CD4-positive, alpha-beta T cell treated with Interleukin-1 beta for 1 hour (primary cell): ENCODE measurements around the gene SLC25A29.
"Not testable (repeated sequence)": the region's sequence is repeated elsewhere in the genome, so short reads cannot be mapped to it uniquely, and the experiment has no call there.

Source experiments
- DNase-seq, 2 donors: peaks; one replicate each; pipeline ENCODE4 v3.0.0-alpha.2; 2020 to 2022

Gene SLC25A29

DNA sequence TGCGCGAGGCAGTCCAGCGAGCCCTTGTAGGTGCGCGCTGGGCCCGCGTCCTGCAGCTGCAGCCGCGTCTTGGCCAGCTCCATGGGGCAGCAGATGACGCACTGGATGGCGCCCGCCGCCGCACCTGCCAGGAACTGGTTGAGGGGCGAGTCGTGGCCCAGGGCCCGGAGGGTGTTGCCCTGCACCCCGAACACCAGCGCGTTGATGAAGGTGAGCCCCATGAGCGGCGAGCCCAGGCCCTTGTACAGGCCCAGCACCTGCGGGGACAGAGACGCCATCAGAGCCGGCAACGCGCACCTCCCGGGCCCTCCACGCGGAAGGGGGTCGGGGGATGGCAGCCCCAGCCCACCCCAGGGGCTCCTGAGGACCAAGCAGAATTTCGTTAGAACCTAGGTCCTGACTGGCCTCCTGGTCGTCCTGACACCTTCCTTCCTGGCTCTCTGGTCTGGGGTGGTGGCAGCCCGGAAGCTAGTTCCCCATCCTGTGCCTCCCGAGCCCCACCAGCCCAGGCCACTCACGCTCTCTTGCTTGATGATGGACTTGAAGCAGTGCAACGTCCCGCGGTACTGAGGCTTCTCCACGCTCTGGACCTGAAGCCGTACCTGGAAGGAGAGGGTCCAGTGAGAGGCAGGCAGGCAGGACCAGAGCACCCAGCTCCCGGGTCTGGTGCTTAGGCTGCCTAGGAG lies 13.3 kb downstream of the SLC25A29 start:
- DNase-seq, result no peak

DNA sequence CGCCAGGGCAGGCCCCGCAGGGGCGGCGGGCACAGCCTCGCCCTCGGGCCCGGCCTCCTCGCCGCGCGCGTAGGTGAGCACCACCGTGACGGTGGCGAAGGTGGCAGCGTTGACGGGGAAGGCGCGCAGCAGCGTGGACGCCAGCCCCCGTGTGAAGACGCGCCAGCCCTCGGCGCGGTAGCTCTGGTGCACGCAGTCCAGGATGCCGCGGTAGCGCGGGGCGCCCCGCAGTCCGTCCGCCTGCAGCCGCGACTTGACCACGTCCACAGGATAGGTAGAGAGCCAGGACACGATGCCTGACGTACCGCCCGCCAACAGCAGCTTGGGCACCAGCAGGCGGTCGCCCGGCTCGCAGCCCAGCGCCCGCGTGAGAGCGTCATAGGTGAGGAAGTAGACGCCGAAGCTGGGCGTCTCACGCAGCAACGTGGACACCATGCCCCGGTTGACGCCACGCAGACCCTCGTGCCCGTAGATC lies 13.9 kb downstream of the SLC25A29 start:
- DNase-seq, result no peak

DNA sequence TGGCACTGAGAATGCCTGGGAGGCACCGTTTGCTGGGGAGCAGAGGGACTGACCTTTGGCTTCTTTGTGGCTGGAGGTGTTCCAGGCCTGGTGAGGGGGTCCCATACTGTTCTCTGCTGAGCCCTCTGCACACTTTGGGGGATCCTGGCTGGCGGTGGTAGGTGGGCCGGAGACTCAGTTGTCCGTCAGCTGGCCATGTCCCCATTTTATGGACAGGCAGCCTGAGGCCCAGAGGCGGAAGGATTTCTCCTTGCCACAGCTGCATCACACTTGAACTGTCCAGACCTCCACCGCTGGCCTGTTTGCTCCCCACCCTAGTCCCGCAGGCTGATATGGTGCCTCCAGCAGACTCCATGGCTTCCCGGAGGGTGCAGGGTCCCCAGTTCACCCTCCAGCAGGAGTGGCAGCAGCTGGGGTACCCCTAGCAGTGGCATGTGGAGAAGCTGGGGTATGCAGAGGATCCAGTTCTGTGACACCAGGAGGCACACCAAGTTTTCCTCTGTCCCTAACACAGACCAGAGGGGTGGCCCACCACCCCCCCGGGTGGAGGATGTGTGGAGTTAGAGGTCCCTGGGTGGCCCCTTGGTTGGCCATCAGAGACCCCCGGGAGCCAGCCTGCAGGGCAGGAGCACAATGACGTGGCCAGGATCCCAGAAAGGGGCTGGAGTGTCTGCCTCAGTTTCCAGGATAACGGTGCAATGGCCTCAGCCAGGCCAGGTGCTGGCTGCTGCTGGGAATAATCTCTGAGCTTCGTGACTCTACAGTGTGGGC lies 14.8 kb downstream of the SLC25A29 start:
- DNase-seq, result no peak

DNA sequence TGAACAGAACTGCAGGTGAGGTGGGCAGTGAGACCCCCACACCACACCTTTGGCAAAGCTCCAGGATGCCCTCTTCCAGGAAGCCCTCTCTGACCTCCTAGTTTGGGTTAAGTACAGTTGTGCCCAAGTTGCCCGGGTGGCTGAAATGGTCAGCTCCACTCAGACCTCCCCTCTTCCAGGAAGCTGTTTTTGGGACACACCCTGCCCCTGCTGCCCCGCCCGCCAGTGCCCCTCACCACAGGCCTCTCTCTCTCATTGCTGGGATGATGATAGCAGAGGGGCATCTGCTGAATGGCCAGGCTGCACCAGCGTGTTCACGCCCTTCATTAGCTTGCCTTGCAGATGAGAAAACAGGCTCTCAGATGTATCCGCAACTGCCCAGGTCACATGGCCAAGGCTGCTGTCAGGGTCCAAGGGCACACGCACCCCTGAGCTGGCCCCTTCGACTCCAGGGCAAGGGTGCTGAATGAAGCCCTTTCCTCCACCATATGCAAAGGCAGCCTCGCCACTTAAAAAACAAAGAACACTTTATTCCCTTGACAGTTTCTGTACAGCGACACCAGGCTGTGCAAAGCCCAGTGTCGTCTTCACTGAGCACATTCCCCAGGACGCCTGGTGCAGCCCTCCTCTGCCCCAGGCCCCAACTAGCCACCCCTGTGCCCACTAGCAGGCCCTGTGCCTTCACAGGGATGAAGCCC lies 15.5 kb downstream of the SLC25A29 start:
- DNase-seq, result no peak

DNA sequence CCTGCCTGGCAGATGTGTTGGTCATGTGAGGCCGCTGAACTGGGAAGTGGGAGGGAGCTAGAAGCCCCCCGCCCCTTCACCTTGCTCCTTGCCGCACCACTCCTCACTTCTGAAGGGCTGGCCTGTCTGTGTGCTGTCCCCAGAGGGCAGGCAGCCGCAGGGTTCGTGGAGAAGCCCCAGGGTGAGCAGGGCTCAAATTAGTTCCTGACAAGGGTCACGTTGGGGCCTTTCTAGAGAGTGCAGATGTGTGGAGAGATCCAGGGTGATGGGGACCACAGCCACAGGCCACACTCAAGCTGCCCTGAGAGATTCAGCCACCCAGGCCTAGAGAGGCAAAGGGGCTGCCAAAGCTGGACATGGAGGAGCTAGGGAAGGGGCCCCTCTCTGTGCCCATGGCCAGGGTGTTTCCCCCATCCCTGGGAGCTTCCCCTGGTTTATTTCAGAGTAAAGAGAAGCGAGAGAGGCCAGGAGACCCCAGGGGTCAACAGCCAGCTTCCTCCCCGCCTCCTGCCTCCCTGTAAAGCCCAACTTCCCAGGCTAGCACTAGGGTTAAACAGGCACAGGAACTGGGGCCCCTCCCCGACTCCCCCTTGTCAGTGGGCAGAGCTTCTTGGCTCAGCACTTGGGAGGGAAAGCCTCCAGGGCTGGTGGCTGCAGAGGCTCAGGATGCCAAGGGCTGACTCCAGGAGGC lies 16.2 kb downstream of the SLC25A29 start:
- DNase-seq, result no peak

DNA sequence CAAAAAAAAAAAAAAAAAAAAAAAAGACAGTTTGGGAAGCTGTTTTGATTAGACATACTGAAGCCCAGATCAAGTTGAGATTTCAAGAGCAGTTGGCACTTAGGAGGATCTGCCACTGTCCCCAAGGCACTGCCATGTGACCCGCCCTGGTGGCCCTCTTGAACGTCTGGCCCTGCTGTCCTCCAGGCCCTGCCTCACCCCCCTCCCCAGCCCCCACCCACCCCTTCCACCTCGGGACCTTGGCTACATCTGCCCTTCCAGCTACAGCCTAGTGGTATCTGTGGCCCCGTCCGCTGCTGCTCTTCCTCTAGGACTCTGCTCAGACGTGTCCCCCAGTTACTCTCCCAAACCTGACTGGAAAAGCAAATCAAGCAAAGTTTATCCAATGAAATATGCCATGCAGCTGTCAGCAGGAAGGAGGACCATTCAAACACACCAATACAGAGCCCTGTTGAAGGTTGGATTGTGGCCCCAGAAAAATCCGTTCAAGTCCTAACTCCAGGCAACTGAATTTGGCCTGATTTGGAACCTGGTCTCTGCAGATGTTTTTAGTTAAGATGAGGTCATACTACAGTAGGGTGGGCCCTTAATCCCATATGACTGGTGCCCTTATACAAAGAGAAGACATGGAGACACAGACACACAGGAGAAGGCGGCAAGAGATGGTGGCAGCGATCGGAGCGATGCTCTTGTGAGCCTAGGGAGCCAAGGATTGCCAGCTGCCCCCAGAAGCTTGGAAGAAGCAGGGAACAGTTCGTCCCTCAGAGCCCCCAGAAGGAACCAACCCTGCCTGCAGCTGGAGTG lies 17.7 kb downstream of the SLC25A29 start:
- no peak for DNase-seq

DNA sequence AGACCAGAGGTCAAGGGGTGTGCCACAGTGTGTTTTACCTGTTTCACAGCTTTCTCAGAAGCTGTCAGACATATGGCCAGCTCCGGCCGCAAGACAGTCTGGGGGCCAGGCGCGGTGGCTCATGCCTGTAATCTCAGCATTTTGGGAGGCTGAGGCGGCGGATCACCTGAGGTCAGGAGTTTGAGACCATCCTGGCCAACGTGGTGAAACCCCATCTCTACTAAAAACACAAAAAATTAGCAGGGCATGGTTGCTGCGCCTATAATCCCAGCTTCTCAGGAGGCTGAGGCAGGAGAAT lies 18.3 kb downstream of the SLC25A29 start:
- DNase-seq, result not testable (repeated sequence)

DNA sequence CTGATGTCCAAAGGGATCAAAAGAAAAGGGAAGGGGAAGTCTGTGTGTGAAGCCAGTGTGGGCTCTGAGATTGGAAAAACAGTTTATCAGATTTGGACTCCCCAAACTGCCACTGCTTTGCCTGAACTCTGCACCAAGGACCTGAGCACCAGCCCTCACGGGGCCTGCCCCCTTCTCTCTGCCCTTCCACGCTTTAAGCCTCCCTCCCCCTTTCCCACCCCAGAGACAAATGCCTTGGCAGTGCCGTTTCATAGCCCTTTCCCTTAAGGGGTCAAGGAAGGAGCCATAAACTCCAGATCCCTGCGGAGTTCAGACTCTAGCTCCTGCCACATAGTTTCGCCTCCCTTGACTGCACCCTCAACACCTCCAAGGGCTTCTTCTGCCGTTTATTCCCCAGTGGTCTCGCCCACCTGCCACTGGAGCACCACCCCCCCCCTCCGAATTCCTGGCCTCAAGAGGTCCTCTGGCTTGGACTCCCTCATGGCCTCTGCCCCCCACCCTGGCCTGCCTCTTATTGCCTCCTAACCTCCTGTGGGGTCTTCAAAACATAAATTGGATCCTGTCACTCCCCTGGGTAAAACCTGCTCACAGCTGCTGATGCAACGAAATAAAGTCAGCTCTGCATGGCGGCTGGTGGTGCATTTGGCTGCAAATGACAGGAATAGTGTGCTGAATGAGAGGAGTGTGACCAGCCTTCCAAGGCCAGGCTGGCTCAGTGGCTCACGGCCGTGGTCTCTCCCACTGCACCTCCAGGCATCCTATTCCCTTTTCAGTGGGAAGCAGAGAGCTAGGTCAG lies 18.8 kb downstream of the SLC25A29 start:
- DNase-seq, result no peak

DNA sequence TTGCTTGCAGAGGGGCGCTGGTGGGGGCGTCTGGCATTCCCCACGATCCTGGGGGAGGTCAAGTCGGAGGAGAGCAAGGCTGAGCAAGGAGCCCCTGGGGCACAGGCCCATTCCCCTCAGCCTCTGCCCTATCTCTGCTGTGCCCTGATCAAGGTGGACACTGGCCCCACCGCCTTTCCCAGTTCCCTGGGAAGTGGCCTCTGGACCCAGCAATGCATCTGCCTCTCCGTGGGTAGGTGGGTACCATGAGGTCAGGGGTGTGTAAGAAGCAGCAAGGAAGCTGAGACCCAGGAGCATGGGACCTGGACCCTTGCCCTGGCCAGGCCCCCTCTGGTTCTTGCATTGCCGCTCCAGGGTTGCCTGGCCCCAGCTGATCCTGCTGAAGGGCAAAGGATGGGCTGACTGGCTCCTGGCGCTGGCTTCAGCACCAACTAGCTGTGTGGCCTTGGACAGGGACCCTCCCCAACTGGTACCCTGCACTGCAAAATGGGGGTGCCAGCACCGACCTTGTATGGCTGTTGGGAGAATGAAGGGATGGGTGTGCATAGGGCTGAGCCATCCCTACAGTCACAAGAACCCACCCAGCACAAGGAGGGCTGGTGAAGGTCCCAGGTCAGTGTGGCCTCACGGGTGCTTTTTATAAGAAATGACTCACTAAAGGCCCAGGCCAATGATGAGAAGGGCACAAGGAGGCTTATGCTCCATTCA lies 19.6 kb downstream of the SLC25A29 start:
- no peak for DNase-seq

DNA sequence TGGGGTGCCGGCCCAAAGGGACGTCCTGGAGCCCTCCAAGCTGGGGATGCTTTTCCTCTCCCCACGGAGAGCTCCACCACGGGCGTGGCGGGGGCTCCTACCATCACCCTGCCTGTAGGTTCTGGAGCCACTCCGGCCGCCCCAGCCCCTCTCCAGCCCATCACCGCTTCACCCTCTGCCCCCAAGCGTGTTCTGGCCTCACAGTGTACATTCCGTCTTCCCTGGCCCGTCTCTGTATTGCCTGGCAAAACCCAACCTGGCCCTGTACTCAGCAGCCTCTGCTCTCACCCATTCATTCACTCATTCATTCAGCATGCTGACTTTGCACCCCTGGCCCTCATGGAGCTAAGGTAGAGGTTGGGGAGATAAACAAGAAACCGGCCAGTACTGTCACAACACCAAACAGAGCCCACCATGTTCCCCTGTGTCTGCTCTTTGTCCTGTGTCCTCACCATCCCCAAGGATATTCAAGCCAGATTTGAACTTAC lies 20.3 kb downstream of the SLC25A29 start:
- DNase-seq, result no peak

DNA sequence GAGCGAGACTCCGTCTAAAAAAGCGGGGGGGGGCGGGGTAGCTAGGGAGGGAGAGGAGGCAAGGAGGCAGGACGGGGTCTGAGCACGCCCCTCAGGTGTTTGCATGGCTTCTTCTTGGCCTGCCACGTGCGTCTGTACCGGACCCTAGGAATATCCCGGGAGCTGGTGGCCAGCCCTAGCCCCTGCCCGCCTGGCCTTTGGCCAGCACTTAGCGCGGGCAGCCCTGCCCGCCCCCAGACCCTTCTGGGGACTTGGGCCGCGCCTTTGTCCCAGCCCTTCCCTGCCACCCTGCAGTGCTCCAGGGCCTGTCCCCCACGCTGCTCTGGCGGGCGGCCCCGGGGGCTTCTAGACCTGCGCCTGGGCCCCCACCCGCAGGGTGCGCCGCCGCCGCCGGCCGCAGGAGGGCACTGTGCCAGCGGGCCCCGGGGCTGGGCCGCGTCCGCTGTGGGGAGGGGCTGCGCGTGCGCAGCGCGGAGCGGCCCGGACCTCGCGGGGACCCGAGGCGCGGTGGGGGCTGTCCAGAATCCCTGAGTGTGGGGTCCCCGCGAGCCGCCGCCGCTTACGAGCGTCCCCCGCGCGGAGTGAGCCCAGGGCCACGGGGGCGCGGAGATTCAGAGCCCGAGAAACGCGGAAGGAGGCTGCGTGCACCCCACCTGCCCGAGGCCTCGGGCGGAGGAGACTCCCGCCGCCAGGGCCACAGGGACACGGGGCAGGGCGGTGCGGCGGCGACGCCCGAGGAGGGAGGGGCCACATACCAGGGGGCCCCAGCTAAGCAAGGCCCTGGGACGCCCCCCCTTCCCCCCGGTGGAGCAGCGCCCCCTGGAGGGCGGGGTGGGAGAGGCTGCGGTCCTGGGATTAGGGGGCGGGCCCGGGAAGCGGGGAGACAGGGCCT lies 21.0 kb downstream of the SLC25A29 start:
- DNase-seq, result peak; percentile 79 to 83

DNA sequence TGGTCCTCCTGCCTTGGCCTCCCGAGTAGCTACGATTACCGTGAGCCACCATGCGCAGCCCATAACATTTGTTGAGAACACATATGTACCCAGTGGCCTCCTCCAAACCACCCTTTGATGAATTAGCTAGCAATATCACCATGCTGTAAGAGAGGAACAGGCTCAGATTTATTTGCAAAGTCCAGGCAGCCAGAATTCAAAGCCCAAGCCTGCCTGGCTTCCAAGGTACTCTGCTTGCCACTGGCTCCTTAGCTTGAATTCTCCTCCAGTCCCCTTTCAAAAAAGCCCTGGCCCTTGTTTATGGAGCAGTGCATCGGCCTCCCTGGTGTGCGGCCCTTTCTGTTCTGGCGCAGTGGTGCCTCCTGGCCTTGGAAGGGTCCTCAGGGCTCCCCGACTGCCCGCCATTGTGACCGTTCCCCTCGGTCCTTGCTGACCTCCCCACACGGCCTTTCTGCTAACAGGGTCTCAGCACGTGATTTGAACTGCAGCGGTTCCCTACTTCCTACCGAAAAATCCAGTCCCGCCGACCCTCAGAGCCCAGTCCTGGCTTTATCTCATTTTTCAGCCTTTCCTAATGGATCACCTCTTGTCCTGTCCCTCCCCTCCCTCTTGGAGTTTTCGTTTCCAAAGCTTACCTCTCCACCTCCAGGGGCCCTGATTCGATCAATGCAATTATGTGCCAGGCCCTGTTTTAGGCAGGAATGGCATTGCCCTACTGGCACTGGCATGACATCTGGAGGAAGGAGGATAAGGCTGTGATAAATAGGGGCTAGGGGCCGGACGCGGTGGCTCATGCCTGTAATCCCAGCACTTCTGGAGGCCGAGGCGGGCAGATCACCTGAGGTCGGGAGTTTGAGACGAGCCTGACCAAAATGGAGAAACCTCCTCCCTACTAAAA lies 22.0 kb downstream of the SLC25A29 start:
- DNase-seq, result no peak

DNA sequence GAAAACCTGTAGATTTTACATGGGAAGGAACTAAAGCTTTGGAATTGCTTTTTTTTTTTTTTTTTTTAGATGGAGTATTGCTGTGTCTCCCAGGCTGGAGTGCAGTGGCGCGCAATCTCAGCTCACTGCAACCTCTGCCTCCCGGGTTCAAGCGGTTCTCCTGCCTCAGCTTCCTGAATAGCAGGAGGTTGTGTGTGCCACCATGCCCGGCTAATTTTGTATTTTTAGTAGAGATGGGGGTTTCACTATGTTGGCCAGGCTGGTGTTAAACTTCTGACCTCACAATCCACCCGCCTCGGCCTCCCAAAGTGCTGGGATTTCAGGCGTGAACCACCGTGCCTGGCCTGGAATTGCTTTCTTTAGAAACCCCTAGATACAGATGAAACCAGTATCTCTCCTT lies 22.8 kb downstream of the SLC25A29 start:
- DNase-seq, result not testable (repeated sequence)

DNA sequence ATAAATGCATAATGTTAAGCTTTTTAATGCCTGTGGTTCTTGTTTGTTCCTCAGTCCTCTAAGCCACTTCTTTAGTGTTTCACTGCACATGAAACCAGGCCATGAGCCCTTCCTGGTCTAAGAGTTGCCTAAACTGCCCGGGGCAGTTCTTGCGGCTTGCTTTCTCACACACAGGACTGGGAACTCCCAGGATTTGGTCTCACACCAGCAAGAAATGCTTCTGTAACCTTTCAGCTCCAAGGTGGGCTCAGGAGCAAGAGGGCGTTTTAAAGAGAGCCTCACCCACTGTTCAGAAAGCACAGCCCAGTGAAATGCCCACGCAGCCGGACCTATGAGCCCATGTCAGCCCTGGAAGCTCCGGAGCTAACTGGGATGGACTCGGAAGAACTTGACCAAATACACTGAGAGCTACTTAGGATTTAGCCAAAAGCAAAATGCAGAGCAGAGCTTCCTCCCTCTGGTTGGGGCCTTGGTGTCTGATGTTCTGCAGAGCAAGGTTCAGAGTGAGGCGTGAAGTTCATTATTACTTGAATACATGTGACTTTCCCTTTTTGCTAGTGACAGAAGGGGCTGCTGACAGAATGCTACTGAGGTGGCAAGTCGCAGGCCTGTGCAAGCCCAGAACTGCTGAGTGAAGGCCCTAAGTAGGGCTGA lies 23.4 kb downstream of the SLC25A29 start:
- DNase-seq, result no peak

DNA sequence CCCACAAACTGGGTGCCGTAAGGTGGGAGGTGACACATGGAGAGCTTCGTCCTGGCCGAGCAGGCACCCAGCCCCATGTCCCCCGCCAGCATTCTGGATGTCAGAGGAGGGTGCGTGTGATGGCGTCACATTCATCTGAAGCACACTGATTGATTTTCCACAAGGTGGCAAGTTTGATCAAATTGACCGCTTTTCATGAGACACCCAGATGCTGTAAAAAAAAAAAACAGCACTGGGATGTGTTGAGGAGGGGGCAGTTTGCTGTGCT lies 24.2 kb downstream of the SLC25A29 start:
- DNase-seq, result no peak

DNA sequence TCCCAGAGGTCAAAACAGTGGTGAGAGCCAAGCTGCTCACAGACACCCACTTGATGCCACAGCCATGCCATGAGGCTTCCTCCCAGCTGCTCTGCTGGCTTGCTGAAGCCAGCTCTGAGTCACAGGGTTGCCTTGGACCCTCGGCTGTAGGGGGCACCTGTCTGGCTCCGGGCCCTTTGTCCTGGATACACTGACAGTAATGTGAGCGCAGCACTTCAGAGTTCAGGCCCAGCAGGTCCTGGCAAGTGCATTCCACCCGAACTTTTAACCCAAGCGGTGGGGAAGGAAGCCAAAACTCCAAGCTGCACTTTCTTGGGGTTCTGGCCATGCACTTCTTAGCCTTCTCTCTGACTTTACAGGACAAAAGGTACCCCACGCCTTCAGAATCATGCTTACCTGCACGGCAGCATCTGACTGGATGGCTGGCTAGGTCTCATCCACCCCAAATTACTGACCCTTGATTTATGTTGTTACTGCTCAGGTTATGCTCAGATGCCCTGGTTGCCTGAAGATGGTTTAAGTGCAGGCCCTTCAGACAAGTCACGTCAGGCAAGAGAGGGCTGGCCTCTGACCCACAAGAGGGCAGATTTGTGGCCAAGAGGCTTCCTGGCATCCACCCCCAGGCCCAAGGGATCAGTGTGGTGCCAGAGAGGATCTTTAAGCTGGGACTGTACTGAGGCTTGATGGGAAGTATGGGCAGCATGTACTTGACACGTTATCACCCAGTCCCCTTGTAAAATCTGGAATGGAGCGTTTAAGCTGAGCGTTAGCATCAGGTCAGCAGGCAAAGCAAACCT lies 24.8 kb downstream of the SLC25A29 start:
- DNase-seq, result no peak

DNA sequence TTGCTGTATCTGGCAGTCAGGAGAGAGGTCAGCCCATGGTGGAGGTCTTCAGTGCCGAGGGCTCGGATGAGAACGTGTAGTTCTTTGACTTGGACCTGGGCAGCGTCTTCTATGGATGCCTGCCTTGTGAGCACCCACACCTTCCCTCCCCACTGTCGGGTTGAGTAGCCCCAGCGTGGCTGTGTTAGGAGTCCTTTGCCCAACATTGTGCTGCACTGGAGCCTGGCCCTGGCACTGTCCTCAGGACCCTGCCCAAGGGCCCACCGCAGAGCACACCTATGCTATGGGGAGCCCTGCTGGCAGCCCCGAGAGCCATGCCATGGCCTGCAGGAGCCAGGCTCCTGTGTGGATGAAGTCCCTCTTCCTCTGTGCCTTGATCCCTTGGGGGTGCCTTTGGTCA lies 26.7 kb downstream of the SLC25A29 start:
- DNase-seq, result no peak

DNA sequence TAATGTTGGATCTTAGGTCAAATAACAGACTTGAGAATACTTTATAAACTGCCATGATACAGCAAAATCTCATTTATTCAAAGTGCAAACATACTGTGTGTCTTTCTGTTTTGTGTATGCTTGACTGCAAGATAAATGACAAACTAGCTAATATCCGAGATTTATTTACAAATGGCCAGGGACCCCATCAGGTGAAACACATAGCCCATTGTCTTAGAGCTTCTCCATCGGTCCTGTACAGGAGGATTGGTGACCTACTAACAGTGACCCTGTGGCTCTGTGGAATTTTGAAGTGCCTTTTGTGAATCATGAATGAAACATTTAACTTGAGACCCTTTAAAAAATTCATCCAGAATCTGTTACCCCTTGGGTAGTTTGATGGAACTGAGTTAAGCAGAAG lies 27.1 kb downstream of the SLC25A29 start:
- no peak for DNase-seq
